HepG2 (cell line): ENCODE results near the gene GGA3. TPM values are rescaled to one million over a fixed set of nuclear protein-coding genes. Genes with fewer than 3 reads are reported as not detected.

Experiments
- ATF7-NPFF ChIP-seq: sonication (generic); formaldehyde crosslinking; IDR thresholded peaks from 2 replicates; pipeline ENCODE4 v1.8.1; 2023; ENCODE audit warnings: mild to moderate bottlenecking, low read depth, missing genetic modification reagents, moderate library complexity
- BRCA1 ChIP-seq: sonication (generic); formaldehyde crosslinking; IDR thresholded peaks from 2 replicates; pipeline ENCODE4 v1.4.0; 2020; ENCODE audit warnings: missing genetic modification reagents
- GTF2F1 ChIP-seq: fragments of 150-350 bp; IDR thresholded peaks from 2 replicates; pipeline ENCODE4 v1.6.1; 2014; ENCODE audit warnings: low read length
- KDM5A ChIP-seq: fragments of 200-600 bp; sonication (generic); IDR thresholded peaks from 2 replicates; pipeline ENCODE4 v1.7.0; 2018; ENCODE audit warnings: antibody characterized with exemption, mild to moderate bottlenecking, low read length, borderline replicate concordance
- NFIB ChIP-seq: sonication (generic); formaldehyde crosslinking; IDR thresholded peaks from 2 replicates; pipeline ENCODE4 v1.9.0; 2021; ENCODE audit warnings: missing genetic modification reagents, mild to moderate bottlenecking, borderline replicate concordance
- NR3C1 ChIP-seq: sonication (generic); formaldehyde crosslinking; IDR thresholded peaks from 2 replicates; pipeline ENCODE4 v1.4.0; 2020; ENCODE audit warnings: missing genetic modification reagents
- PRDM10 ChIP-seq: sonication (generic); formaldehyde crosslinking; IDR thresholded peaks from 2 replicates; pipeline ENCODE4 v1.4.0; 2020; ENCODE audit warnings: low read depth, missing genetic modification reagents
- U2AF2 ChIP-seq: fragments of 200-400 bp; formaldehyde crosslinking; IDR thresholded peaks from 2 replicates; pipeline ENCODE4 v1.6.1; 2017; ENCODE audit warnings: low read depth, mild to moderate bottlenecking, low read length
- ZBTB4 ChIP-seq: sonication (generic); formaldehyde crosslinking; IDR thresholded peaks from 2 replicates; pipeline ENCODE4 v1.4.0; 2020; ENCODE audit warnings: missing genetic modification reagents, mild to moderate bottlenecking, borderline replicate concordance
- ZEB1 ChIP-seq: IDR thresholded peaks from 2 replicates; pipeline ENCODE4 v1.6.1; 2012; ENCODE audit warnings: mild to moderate bottlenecking, low read depth, inconsistent platforms; ENCODE audit not compliant: insufficient replicate concordance
- ZFAT ChIP-seq: sonication (generic); formaldehyde crosslinking; conservative IDR thresholded peaks from 2 replicates; pipeline ENCODE4 v1.8.1; 2023; ENCODE audit warnings: missing genetic modification reagents, inconsistent platforms
- ZFP37 ChIP-seq: sonication (generic); formaldehyde crosslinking; IDR thresholded peaks from 2 replicates; pipeline ENCODE4 v1.4.0; 2020; ENCODE audit warnings: missing genetic modification reagents, borderline replicate concordance
- ZMYM3 ChIP-seq: sonication (generic); formaldehyde crosslinking; IDR thresholded peaks from 2 replicates; pipeline ENCODE4 v1.5.1; 2020; ENCODE audit warnings: mild to moderate bottlenecking, missing genetic modification reagents
- ZNF296 ChIP-seq: sonication (generic); formaldehyde crosslinking; conservative IDR thresholded peaks from 2 replicates; pipeline ENCODE4 v1.5.0; 2020; ENCODE audit warnings: mild to moderate bottlenecking, missing genetic modification reagents
- ZNF552 ChIP-seq: sonication (generic); formaldehyde crosslinking; IDR thresholded peaks from 2 replicates; pipeline ENCODE4 v1.9.0; 2022; ENCODE audit warnings: missing genetic modification reagents, mild to moderate bottlenecking, borderline replicate concordance
- ZNF713 ChIP-seq: sonication (generic); formaldehyde crosslinking; IDR thresholded peaks from 2 replicates; pipeline ENCODE4 v1.4.0; 2020; ENCODE audit warnings: mild to moderate bottlenecking, missing genetic modification reagents
- ZNF800 ChIP-seq: sonication (generic); formaldehyde crosslinking; IDR thresholded peaks from 2 replicates; pipeline ENCODE4 v1.4.0; 2020; ENCODE audit warnings: missing genetic modification reagents
- ZNF879 ChIP-seq: sonication (generic); formaldehyde crosslinking; IDR thresholded peaks from 2 replicates; pipeline ENCODE4 v1.8.1; 2023; ENCODE audit warnings: missing genetic modification reagents
- polyA plus RNA-seq, 8 experiments: library from polyadenylated mRNA; depleted of rRNA in 3 of 8; stranded (reverse) in 7 of 8; unstranded in 1 of 8; fragments of >200 nt; fragmentation: Illumina TruSeq in 4 of 8; extraction: Trizol in 4 of 8; gene quantifications; 2 replicates each; pipeline versions ENCODE4 v1.2.1 to v1.2.3, GENCODE V29; 2011 to 2016; ENCODE audit warnings: low read depth in 4 of 8, missing spikeins in 1 of 8, mixed read lengths in 1 of 8; ENCODE audit not compliant: insufficient read depth in 1 of 8
- total RNA-seq, 5 experiments: library from RNA; depleted of rRNA; stranded (reverse); fragments of >200 nt; fragmentation: Illumina TruSeq; extraction: Trizol; gene quantifications; 2 replicates each; pipeline ENCODE4 v1.2.3, GENCODE V29; 2016; ENCODE audit warnings: low read depth in 1 of 5
- TF ChIP-seq, protein P1 (sequence below): sonication (generic); formaldehyde crosslinking; IDR thresholded peaks from 2 replicates; pipeline ENCODE4 v1.5.1; 2020; ENCODE audit warnings: missing genetic modification reagents, mild to moderate bottlenecking, borderline replicate concordance

GGA3 gene
- total and polyA plus RNA-seq, 2 of the 13 experiments (the other 11 are each of a cell fraction or from before 2014, with no cell fraction given), result 28.4 to 43.7 TPM

GRCh38 chr17:75271233-75271954 lies 10.0 kb upstream of the GGA3 start (continued):
- TF ChIP-seq ZNF800 (CRISPR knock-in tag) (no peak; the same call in 1 of the 2 replicates), BRCA1 (peak; percentile 81; the same call in 1 of the 2 replicates), GTF2F1 (no peak), ZMYM3 (no peak), NFIB (CRISPR knock-in tag) (no peak), ZFP37 (CRISPR knock-in tag) (no peak), ZFAT (CRISPR knock-in tag) (no peak), ZNF713 (CRISPR knock-in tag) (no peak), ATF7-NPFF (peak; percentile 88), ZEB1 (no peak), U2AF2 (no peak), KDM5A (no peak; the same call in 1 of the 2 replicates), NR3C1 (no peak), ZNF296 (no peak; the same call in 1 of the 2 replicates), PRDM10 (CRISPR knock-in tag) (no peak), ZNF552 (CRISPR knock-in tag) (0 out of 2 replicates have a peak, but pooled peaks have one; percentile 16), ZNF879 (CRISPR knock-in tag) (no peak; the same call in 1 of the 2 replicates), ZBTB4 (CRISPR knock-in tag) (no peak; the same call in 1 of the 2 replicates)
- TF ChIP-seq, protein P1, sequence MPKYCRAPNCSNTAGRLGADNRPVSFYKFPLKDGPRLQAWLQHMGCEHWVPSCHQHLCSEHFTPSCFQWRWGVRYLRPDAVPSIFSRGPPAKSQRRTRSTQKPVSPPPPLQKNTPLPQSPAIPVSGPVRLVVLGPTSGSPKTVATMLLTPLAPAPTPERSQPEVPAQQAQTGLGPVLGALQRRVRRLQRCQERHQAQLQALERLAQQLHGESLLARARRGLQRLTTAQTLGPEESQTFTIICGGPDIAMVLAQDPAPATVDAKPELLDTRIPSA, result peak; percentile 55; the same call in 1 of the 2 replicates
